ENCODE results near the gene SCD5.

GRCh38 chr4:82791179-82791578, 7.4 kb downstream of the SCD5 start:
- TF ChIP-seq CTCF (IDR thresholded peaks at IDR 0.05) (no peak), POLR2A (IDR thresholded peaks at IDR 0.05) (no peak)

Measured in Peyer's patch (tissue), 4 donors.